CD4-positive, alpha-beta T cell treated with Interleukin-10 for 1 hour (primary cell): ENCODE data around the gene EPB41L4A.

Experiments
- DNase-seq: peaks from one replicate; pipeline ENCODE4 v3.0.0-alpha.2; 2020

Gene EPB41L4A

GRCh38 chr5:112143690-112144089 is 275.4 kb downstream of the EPB41L4A start:
- no peak for DNase-seq

GRCh38 chr5:112142769-112143270 is 276.3 kb downstream of the EPB41L4A start:
- no peak for DNase-seq

GRCh38 chr5:112141582-112141981 is 277.5 kb downstream of the EPB41L4A start:
- no peak for DNase-seq

- DNase-seq, result no peak
These were observed 280.6 kb downstream of the EPB41L4A start for GRCh38 chr5:112138526-112138925.

GRCh38 chr5:112136773-112137172 is 282.3 kb downstream of the EPB41L4A start:
- no peak for DNase-seq

- DNase-seq, result no peak
These were observed 291.2 kb downstream of the EPB41L4A start for GRCh38 chr5:112127861-112128260.

- no peak for DNase-seq
These were observed 292.1 kb downstream of the EPB41L4A start for GRCh38 chr5:112126982-112127381.

GRCh38 chr5:112125903-112126302 is 293.2 kb downstream of the EPB41L4A start:
- no peak for DNase-seq

GRCh38 chr5:112124788-112125187 is 294.3 kb downstream of the EPB41L4A start:
- no peak for DNase-seq

- no peak for DNase-seq
These were observed 296.0 kb downstream of the EPB41L4A start for GRCh38 chr5:112123086-112123485.

GRCh38 chr5:112122353-112122752 is 296.7 kb downstream of the EPB41L4A start:
- DNase-seq, result no peak

- no peak for DNase-seq
These were observed 297.8 kb downstream of the EPB41L4A start for GRCh38 chr5:112121258-112121657.

- no peak for DNase-seq
These were observed 299.1 kb downstream of the EPB41L4A start for GRCh38 chr5:112119969-112120368.

- no peak for DNase-seq
These were observed 299.6 kb downstream of the EPB41L4A start for GRCh38 chr5:112119508-112119907.

GRCh38 chr5:112117551-112117950 is 301.5 kb downstream of the EPB41L4A start:
- no peak for DNase-seq

GRCh38 chr5:112116371-112116770 is 302.7 kb downstream of the EPB41L4A start:
- DNase-seq, result no peak

- DNase-seq, result no peak
These were observed 305.5 kb downstream of the EPB41L4A start for GRCh38 chr5:112113565-112113964.
